GM12875 (cell line): Measurements from ENCODE around the gene JADE2.

ENCODE experiments used
- H3K4me3 ChIP-seq: one replicate; pipeline ENCODE4 v1.5.1; 2011; ENCODE audit warnings: low read depth, low read length, control low read depth
- TF ChIP-seq, protein P1 (sequence below): IDR thresholded peaks from 2 replicates; pipeline ENCODE4 v1.5.1; 2011; ENCODE audit warnings: low read depth, mild to moderate bottlenecking, control low read depth, inconsistent platforms, low read length, moderate library complexity, borderline replicate concordance; ENCODE audit not compliant: insufficient read depth

The JADE2 gene

DNA sequence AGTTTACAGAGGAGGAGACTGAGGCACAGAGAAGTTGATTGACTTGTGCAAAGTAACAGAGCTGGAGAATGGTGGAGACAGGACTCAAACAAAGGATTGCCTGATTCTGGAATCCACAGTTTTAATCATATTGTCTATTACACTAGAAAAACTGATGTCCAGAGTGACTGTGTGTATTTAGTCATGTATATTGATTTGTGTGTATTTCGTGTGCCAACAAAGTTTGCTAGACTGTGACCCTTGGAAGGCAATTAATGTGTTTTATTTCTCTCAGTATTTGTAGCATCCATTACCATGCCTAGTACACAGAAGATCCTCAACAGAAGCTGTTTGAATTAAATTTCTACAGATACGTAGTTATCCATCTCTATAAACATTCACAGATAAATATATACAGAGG lies 5.5 kb upstream of the JADE2 start:
- TF ChIP-seq, protein P1, sequence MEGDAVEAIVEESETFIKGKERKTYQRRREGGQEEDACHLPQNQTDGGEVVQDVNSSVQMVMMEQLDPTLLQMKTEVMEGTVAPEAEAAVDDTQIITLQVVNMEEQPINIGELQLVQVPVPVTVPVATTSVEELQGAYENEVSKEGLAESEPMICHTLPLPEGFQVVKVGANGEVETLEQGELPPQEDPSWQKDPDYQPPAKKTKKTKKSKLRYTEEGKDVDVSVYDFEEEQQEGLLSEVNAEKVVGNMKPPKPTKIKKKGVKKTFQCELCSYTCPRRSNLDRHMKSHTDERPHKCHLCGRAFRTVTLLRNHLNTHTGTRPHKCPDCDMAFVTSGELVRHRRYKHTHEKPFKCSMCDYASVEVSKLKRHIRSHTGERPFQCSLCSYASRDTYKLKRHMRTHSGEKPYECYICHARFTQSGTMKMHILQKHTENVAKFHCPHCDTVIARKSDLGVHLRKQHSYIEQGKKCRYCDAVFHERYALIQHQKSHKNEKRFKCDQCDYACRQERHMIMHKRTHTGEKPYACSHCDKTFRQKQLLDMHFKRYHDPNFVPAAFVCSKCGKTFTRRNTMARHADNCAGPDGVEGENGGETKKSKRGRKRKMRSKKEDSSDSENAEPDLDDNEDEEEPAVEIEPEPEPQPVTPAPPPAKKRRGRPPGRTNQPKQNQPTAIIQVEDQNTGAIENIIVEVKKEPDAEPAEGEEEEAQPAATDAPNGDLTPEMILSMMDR: no peak
- H3K4me3 ChIP-seq: no peak overlapping the region

DNA sequence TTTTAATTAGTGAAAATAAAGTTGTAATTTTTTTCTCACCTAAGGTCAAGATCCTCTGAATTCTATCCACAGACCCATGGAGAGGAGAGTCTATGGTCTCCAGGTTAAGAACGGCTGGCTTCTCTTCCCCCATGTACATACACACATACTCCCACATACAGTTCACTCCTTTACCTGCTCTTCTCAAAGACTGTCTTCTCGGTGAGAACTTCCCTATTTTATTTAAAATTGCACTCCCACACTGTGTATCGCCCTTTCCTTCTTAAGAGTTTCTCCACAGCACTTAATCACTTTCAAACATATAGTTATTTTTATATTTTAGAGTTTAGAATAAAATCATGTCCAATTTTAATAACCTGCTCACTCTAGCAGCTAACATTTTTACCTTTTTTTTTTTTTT lies 3.6 kb upstream of the JADE2 start:
- TF ChIP-seq, protein P1: no peak
- H3K4me3 ChIP-seq: no peak overlapping the region

DNA sequence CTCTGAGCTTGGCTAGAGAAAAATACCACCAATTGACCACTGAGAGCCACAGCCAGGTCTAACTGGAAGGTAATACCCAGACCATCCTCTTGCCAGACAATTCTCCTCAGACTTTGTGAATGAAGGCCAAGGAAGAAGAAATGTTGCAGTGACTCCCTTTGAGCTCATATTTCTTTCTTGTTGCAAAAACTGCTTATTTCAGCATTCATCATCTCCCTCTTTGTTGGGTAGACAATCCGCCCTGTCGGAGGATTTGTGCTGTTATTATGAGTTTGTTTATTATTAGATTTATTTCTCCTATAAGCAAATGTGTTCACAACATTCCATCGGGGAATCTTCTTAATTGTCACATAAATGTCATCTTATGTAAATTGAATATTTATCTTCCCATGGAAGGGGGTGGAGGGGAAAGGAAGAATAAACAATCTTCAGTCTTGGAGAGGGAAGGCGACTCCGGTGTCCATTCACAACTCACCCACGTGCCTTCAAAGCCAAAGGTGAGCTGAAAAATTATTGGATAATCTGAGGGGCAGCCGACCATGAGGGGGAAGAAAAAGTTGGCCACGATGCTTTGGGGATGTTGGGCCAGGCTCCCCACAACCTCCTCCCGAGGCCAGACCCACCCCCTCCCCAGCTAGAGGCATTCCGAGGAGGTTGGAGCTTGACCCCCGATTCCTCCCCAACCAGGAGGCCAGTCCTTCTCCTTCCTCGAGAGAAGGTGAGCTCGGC lies 1.8 kb upstream of the JADE2 start:
- peak overlapping the region; percentile 91 for H3K4me3 ChIP-seq
- TF ChIP-seq, protein P1: no peak

DNA sequence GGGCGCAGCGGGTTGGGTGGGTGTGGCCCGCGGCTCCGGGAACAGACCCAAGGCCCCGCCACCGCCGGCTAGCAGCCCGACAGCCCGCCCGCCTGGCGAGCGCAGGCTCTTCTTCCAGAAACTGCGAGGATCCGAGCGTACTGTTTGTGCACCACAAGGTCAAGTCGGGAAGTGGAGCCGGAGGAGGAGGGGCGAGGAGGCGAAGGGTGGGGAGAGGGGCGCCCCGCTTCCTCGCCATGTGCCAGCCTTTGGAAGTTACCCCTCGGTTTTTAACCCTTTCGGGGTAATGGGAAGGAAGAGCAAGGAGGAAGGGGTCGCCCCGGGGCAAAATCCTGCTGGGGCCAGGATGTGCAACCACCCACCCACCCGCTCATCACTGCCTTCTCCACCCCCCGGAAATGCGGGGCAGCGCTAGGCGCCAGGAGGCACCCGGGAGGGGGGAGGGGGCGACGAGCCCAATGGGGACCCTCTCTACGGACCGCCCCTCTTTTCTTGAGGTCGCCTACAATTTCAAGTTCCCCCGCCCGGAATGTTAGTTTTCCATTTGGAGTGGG lies 1.1 kb upstream of the JADE2 start:
- TF ChIP-seq, protein P1: no peak
- peak overlapping the region; percentile 91 for H3K4me3 ChIP-seq

DNA sequence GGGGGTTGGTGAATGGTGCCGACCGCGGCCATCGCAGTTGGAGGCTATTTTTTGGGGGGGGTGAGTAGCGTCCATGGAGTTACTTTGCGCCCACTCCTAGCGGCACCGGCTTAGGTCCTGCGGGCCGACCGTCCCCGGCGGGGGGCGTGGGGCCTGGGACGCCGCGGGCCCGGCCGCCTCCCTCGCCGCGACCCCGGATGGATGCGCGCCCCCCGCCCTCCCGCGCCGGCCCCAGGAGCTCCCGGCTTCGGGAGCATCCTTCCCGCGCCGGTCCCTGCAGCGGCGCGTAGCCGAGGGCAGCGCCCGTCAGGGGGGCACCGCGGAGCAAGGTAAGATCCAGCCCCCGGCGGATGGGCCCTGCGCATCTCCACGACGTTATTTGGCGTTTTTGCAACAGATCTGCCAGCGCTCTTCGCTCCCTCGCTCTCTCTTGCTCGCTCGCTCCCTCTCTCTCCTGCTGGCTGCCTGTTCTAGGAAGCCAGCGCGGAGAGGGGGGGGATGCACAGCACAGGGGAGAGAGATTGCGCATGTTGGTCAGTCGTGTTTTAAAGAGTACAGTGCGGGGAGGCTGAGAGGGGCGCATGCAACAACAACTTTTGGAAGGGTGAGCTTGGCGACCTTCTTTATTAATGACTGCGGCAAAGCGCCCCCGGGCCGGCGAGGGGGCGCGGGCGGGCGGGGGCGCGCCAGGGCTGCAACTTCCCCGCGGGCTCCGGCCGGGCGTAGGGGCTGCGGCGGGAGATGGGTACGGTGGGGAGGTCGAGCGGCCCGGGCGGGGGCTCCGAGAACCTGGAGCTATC lies 413 bp downstream of the JADE2 start:
- peak overlapping the region; percentile 91 for H3K4me3 ChIP-seq
- TF ChIP-seq, protein P1: no peak

DNA sequence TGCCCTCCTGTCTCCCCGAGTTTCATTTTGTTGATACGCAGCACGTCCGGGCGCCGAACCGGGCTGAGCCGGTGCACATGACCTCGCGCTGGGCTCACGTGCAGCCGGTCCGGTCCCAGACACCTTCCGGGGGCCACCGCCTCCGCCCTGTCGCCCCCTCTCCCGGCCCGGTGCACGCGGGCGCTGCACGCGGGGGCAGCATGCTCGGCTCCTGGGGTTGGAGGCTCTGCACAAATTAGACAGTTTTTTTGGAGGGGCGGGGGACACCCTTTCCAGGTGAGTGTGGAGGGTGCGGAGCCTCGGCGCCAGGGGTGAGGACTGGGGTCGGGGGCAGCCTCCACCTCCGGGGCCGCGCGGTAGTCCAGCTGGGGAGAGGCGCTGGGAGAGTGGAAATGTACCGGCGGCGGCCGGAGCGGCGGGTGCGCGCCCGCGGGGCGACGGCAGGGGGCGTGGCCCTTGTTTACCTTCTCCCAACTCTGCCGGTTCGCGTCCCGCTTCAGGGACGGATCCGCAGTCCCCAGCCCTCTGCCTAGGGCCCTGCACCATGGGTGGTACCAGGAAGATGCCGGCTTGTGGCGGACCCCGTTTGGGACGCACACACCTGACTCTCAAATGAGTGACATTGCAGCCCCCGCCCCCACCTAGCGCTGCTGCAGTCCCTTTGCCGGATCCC lies 1.1 kb downstream of the JADE2 start:
- TF ChIP-seq, protein P1: peak; percentile 65
- peak overlapping the region; percentile 91 for H3K4me3 ChIP-seq
